Keratinocyte (primary cell): ENCODE measurements around the gene NUMB. TPM values are rescaled to one million over a fixed set of nuclear protein-coding genes. Genes with fewer than 3 reads are reported as not detected.
A peak's percentile ranks its signal among the peaks of the same experiment; 100 is the strongest.

Experiments used
- DNase-seq: peaks from one replicate; pipeline ENCODE4 v3.0.0-alpha.2; 2011; ENCODE audit warnings: low read depth, missing footprints, low spot score
- FAIRE-seq: peaks from 2 replicates; lab custom pipeline; 2011; peaks lifted over from hg19 to GRCh38; lab: Jason Lieb, UNC
- H2AFZ ChIP-seq: 2 replicates; pipeline ENCODE4 v1.6.0; 2012; ENCODE audit warnings: low read length, control low read depth, inconsistent platforms; ENCODE audit not compliant: control insufficient read depth
- H3K27ac ChIP-seq: 2 replicates; pipeline ENCODE4 v1.5.1; 2011; ENCODE audit warnings: low read length; ENCODE audit not compliant: control insufficient read depth, insufficient read depth
- H3K27me3 ChIP-seq: 3 replicates; pipeline ENCODE4 v1.6.0; 2011; ENCODE audit warnings: low read length; ENCODE audit not compliant: control insufficient read depth, insufficient read depth; ENCODE audit errors: extremely low read depth
- H3K36me3 ChIP-seq, 2 experiments: 2 replicates in 1 of 2; 3 replicates in 1 of 2; pipeline ENCODE4 v1.5.1; 2011; ENCODE audit warnings: low read length in 2 of 2, mild to moderate bottlenecking in 1 of 2; ENCODE audit not compliant: control insufficient read depth in 2 of 2, insufficient read depth in 2 of 2; ENCODE audit errors: extremely low read depth in 1 of 2
- H3K4me1 ChIP-seq: 3 replicates; pipeline ENCODE4 v1.5.1; 2011; ENCODE audit warnings: low read length; ENCODE audit not compliant: control insufficient read depth, insufficient read depth; ENCODE audit errors: extremely low read depth
- H3K4me2 ChIP-seq: 3 replicates; pipeline ENCODE4 v1.6.0; 2011; ENCODE audit warnings: low read depth, low read length; ENCODE audit not compliant: control insufficient read depth, insufficient read depth; ENCODE audit errors: extremely low read depth
- H3K4me3 ChIP-seq, 3 experiments: fragments of 200-600 bp in 1 of 3; sonication (generic) in 1 of 3; 2 replicates in 2 of 3; 3 replicates in 1 of 3; pipeline ENCODE4 v1.5.1; 2011 to 2016; ENCODE audit warnings: low read length in 3 of 3, mild to moderate bottlenecking in 3 of 3, control low read depth in 2 of 3, inconsistent platforms in 1 of 3, low read depth in 1 of 3, mixed read lengths in 1 of 3, mixed run types in 1 of 3, moderate library complexity in 1 of 3; ENCODE audit not compliant: control insufficient read depth in 2 of 3, insufficient read depth in 2 of 3; ENCODE audit errors: extremely low read depth in 1 of 3
- H3K79me2 ChIP-seq: 2 replicates; pipeline ENCODE4 v1.6.0; 2012; ENCODE audit warnings: low read length; ENCODE audit not compliant: control insufficient read depth, insufficient read depth
- H3K9ac ChIP-seq: 3 replicates; pipeline ENCODE4 v1.6.0; 2011; ENCODE audit warnings: low read length; ENCODE audit not compliant: control insufficient read depth, insufficient read depth; ENCODE audit errors: extremely low read depth
- H3K9me1 ChIP-seq: 3 replicates; pipeline ENCODE4 v1.6.0; 2011; ENCODE audit warnings: low read length; ENCODE audit not compliant: control insufficient read depth, insufficient read depth; ENCODE audit errors: extremely low read depth
- H3K9me3 ChIP-seq: 2 replicates; pipeline ENCODE4 v1.5.1; 2012; ENCODE audit warnings: low read depth, low read length; ENCODE audit not compliant: control insufficient read depth
- H4K20me1 ChIP-seq: 3 replicates; pipeline ENCODE4 v1.6.0; 2011; ENCODE audit warnings: low read length; ENCODE audit not compliant: control insufficient read depth, insufficient read depth; ENCODE audit errors: extremely low read depth
- EZH2 ChIP-seq: IDR thresholded peaks from one replicate; pipeline ENCODE4 v1.6.1; 2012; ENCODE audit warnings: inconsistent platforms, mild to moderate bottlenecking, low read length, moderate library complexity
- dilution Hi-C: fragments of 300-500 bp; cut with MboI; formaldehyde crosslinking; loops from one replicate; pipeline ENCODE4 v1.7.0; 2020; ENCODE audit warnings: low sequenced_read_pairs; ENCODE audit not compliant: extremely low pct_ligation_motif_present
- polyA plus RNA-seq, 5 experiments: library from polyadenylated mRNA; depleted of rRNA in 3 of 5; stranded (reverse) in 3 of 5; stranded (forward) in 1 of 5; unstranded in 1 of 5; fragments of >200 nt; gene quantifications; 1 replicate in 1 of 5; 2 replicates in 3 of 5; 3 replicates in 1 of 5; pipeline versions ENCODE4 v1.2.1 to v1.2.3, GENCODE V29; 2011 to 2012; ENCODE audit warnings: missing spikeins in 2 of 5, low read depth in 1 of 5, low replicate concordance in 1 of 5
- TF ChIP-seq, protein P1 (sequence below), 3 experiments: IDR thresholded peaks in 1 of 3; conservative IDR thresholded peaks in 1 of 3; optimal IDR thresholded peaks in 1 of 3; 2 replicates in 2 of 3; 3 replicates in 1 of 3; pipeline versions ENCODE3 to v1.5.1; 2011; ENCODE audit warnings: low read length in 3 of 3, mild to moderate bottlenecking in 3 of 3, moderate library complexity in 2 of 3, control low read depth in 1 of 3, inconsistent platforms in 1 of 3; ENCODE audit not compliant: insufficient read depth in 2 of 3; ENCODE audit errors: extremely low read depth in 1 of 3

NUMB gene
- polyA plus RNA-seq, 1 donor (not counting 4 experiments of a cell fraction or from before 2014, with no cell fraction given): 110 TPM

DNA sequence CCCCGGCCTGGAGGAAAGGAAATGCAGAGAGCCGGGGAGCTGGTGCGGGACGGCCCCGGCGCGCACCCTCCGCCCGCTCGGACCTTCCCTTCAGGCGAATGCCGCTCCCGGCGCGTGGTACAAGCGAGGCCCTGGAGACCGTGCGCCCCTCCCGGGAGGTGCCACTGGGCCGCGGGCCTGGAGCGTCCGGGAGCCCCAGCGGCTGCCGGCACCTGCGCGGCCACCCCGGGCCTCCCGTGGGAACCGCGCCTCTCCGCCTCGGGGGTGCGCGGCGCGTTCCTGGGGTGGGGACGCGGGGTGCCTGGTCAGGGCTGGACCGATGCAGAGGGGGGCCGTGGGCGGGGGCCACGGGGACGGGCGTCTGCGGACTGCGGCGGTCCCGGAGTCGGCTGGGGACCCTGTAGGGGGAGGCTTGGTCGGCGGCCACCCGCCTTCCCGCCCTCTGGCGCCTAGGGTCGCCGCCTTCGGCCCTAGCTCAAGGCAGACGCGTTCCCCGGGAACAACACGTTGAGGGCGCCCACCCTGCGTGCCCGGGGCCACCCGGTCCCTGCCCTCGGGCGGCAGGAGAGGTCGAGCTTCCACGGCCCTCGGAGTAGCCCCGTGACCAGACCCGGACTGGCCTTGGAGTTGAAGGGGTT lies 220.4 kb downstream of the NUMB start:
- H3K36me3 ChIP-seq: no peaks in the 10 kb centered on the region
- DNase-seq (no peak), FAIRE-seq (no peak)
- H3K4me1 ChIP-seq: peaks cover 42% of the 10 kb centered on the region
- no peak overlapping the region for H3K27ac ChIP-seq
- peak overlapping the region; percentile 43 to 56 (median 46) for H3K4me3 ChIP-seq
- H3K9me3 ChIP-seq: no peaks in the 10 kb centered on the region
- peaks cover 3% of the 10 kb centered on the region for H3K9me1 ChIP-seq
- no peaks in the 10 kb centered on the region for H3K79me2 ChIP-seq
- peak; percentile 59 for TF ChIP-seq EZH2
- TF ChIP-seq, protein P1, sequence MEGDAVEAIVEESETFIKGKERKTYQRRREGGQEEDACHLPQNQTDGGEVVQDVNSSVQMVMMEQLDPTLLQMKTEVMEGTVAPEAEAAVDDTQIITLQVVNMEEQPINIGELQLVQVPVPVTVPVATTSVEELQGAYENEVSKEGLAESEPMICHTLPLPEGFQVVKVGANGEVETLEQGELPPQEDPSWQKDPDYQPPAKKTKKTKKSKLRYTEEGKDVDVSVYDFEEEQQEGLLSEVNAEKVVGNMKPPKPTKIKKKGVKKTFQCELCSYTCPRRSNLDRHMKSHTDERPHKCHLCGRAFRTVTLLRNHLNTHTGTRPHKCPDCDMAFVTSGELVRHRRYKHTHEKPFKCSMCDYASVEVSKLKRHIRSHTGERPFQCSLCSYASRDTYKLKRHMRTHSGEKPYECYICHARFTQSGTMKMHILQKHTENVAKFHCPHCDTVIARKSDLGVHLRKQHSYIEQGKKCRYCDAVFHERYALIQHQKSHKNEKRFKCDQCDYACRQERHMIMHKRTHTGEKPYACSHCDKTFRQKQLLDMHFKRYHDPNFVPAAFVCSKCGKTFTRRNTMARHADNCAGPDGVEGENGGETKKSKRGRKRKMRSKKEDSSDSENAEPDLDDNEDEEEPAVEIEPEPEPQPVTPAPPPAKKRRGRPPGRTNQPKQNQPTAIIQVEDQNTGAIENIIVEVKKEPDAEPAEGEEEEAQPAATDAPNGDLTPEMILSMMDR (optimal IDR thresholded peaks at IDR 0.05 in 1 of 3, IDR thresholded peaks at IDR 0.05 in 1 of 3, conservative IDR thresholded peaks at IDR 0.05 in 1 of 3; ENCODE audit: extremely low read depth in 1 of 3, insufficient read depth in 2 of 3, low read length in 3 of 3): no peak
- peak overlapping the region; percentile 20 for H3K9ac ChIP-seq
- dilution Hi-C loops: no loop called here
- peak overlapping the region; percentile 27 for H2AFZ ChIP-seq
- peaks cover 73% of the 10 kb centered on the region for H3K27me3 ChIP-seq
- peak overlapping the region; percentile 89 for H3K4me2 ChIP-seq
- H4K20me1 ChIP-seq: peaks cover 3% of the 10 kb centered on the region

DNA sequence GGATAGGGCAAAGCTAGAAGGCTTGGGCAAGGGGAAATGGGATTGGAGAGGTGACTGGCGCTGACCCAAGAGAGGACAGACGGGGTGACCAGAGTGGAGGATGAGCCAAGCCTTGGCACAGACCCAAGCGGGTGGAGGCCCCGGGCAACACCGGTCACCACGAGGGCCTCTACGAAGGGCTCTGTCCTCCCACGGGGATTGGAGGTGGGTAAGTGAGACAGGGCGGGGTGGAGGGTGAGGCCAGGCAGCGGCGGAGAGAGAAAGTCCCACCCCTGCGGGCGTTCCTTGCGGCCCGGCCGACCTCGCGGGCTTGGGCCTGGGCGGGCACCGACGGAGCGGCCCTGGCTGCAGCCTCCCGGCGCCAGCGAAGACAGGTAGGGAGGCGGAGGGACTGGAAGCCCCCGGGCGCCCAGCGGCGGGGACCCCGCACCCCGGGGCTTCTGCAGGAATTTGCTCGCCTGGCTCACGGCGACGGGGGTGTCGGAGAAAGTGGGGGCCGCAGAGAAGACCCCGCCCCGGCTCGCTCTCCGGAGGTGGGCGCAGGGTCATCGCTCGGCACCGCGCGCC lies 221.0 kb downstream of the NUMB start, which contains the start of gene PAPLN:
Gene PAPLN, plus strand, starts transcription at position 288 of the 567 bp plus-strand sequence. CDS start 2,273 bp downstream, outside the sequence.
- dilution Hi-C loops: no loop called here
- H3K27me3 ChIP-seq: peaks cover 78% of the 10 kb centered on the region
- H3K4me1 ChIP-seq: peaks cover 39% of the 10 kb centered on the region
- H3K27ac ChIP-seq: no peak within 1 kb of the TSS
- H3K4me3 ChIP-seq: peak within 1 kb of the TSS; percentile 43 to 56 (median 46)
- H3K36me3 ChIP-seq: no peaks in the 10 kb centered on the region
- H3K9me3 ChIP-seq: no peaks in the 10 kb centered on the region
- peak within 1 kb of the TSS; percentile 89 for H3K4me2 ChIP-seq
- H3K79me2 ChIP-seq: no peaks in the 10 kb centered on the region
- peak within 1 kb of the TSS; percentile 27 for H2AFZ ChIP-seq
- H4K20me1 ChIP-seq: peaks cover 3% of the 10 kb centered on the region
- H3K9ac ChIP-seq: peak within 1 kb of the TSS; percentile 20
- no peak for FAIRE-seq
- no peak for DNase-seq
- TF ChIP-seq, protein P1 (optimal IDR thresholded peaks at IDR 0.05 in 1 of 3, IDR thresholded peaks at IDR 0.05 in 1 of 3, conservative IDR thresholded peaks at IDR 0.05 in 1 of 3; ENCODE audit: extremely low read depth in 1 of 3, insufficient read depth in 2 of 3, low read length in 3 of 3): no peak
- TF ChIP-seq EZH2: peak; percentile 93
- peaks cover 3% of the 10 kb centered on the region for H3K9me1 ChIP-seq
